GM18520 (cell line): ENCODE data around the gene WDR27.
"Not testable (repeated sequence)": the region's sequence is repeated elsewhere in the genome, so short reads cannot be mapped to it uniquely, and the experiment has no call there.

Source experiments
- ATAC-seq: cut with Tn5 transposase; IDR thresholded peaks from one replicate; pipeline ENCODE4 v1.9.1; 2021; ENCODE audit not compliant: unreplicated experiment

Gene WDR27

DNA sequence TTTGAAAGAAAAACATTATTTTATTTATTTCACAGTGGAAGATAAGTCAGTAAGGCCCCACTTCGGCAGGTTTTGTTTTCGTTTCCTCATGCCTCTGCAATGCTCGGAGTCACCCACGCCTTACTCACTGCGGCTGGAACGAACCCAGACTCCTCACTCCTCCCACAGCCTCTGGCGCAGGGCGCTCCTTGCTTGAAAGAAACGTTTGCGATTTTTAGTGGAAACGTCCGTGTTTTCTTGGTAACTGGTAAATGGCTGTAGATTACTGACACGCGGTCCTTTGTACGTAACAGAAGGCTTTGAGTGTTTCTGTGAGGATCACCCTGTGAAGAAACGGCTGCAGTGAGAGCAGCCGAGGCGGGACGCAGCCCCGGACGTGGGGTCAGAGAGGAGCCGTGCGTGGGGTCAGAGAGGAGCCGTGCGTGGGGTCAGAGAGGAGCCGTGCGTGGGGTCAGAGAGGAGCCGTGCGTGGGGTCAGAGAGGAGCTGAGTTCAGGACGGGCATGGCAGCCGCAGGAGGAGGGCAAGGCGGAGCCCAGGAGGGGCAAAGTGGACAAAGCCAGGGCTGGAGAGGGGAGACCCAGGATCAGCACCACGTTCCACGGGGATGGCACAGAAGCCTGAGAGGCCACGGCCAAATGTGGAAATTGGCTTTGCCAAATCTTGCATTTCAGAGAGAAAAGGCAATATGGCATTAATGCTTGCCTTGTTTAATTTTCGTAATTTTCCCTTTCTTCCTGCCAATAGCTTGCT lies 249.5 kb downstream of the WDR27 start:
- no peak for ATAC-seq

- ATAC-seq: no peak
These were observed 250.6 kb downstream of the WDR27 start for GRCh38 chr6:169451065-169451838.

DNA sequence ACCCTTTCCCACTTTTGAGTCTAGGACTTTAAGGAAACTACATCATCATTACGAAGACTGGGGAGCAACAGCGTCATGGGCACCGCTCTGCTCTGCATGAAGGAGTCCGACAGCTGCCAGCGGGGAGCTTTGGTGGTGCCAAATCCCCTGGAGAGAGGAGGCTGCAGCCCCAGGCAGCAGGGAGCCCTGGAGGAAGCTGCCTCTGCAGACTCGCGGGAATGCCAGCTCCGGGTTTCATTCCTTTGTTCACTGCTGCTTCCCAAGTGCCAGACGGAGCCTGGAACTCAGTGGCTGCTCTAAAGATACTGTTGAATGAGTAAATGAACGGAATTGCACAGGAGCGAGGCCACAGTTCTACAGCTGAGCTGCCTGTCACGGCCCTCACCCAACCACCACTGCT lies 251.7 kb downstream of the WDR27 start:
- no peak for ATAC-seq

DNA sequence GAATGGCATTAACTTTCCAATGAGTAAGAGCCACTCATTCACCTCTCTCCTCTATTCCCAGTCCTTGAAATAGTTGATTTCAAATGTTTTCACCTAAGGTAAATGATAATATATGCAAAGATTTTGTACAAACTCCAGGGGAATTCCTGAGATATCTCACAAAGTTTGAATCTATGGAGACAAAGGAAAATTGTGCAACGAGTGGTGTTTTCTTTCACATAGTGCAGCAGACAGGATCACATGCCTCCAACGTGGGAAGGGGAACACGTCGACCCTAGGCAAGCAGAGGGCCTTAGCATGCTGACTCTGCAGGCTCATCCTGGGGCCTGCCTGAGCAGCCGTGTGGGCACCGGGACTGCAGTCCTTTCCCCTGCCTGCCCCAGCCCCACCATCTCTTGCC lies 252.6 kb downstream of the WDR27 start:
- ATAC-seq: no peak

DNA sequence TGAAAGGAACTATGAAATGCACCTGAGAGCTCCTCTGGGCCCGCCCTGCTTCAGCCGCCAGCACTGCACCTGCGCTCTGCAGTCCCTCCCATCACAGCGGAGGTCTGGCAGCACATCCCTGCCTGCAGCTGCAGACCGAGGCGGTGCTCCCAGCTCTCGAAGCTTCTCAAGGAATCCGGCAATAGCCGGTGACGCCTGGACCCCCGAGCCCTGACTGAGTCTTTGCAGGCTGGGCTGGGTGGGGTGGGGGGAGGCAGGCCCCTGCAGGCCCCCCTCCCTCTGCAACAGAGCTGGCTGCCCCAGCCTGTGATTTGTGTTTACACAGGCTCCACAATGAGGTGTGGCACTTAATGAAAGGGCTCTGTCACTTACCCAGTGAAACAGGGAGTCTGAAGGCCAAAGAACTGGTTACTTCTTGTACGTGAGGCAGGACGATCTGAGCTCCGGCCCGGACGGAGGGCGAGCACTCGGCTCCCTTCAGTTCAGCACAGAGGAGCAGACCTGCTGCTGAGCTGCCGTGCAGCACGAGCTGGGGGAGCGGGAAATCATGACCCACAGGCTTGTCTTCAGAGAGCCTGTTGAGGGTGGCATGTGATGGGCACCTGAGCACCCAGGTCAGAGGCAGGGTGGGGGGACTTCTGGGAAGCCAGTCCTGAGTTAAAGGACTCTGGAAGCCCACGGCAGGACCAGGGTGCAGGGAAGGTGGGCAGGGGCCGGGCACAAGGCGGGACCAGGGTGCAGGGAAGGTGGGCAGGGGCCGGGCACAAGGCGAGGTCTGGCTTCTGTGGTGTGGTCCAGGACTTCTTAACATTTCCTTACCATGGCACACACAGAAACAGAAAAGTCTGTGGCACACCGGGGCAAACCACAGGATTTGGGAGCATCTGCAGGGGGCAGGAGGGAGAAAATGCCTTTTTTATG lies 255.9 kb downstream of the WDR27 start:
- ATAC-seq: no peak

DNA sequence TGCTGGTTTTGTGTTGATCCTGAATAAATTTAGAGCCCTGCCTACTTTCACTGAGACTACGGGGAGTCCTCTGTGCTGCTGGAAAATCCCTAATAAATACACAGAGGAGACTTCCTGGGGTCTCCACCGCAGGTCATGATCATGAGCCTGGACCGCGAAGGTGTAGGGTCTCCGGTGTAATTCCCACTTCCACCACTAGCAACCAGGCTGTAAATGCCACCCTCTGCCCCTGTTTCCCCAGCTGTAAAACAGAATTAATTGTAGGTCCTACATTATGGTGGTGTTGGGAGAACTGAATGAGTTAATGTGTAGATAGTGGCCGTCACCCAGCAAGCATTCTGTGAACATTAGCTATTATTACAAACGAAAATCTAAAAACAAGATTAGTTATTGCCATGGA lies 256.6 kb downstream of the WDR27 start:
- no peak for ATAC-seq

DNA sequence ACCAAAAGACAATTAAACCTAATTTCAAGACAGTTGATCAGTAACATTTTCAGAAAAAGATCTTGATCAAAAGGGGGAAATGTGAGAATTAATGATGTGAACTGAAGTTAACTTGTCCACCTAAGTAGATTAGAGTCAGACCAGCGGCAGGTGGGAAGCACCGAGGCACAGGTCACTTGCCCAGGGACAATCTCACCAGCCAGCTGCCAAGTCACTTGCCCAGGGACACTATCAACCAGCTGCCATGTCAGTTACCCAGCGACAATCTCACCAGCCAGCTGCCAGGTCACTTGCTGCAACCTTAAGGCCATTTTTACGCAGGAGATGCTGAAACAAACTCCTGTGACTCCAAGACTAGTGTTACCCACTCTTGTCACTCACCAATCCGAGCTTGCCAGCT lies 260.5 kb downstream of the WDR27 start:
- no peak for ATAC-seq

DNA sequence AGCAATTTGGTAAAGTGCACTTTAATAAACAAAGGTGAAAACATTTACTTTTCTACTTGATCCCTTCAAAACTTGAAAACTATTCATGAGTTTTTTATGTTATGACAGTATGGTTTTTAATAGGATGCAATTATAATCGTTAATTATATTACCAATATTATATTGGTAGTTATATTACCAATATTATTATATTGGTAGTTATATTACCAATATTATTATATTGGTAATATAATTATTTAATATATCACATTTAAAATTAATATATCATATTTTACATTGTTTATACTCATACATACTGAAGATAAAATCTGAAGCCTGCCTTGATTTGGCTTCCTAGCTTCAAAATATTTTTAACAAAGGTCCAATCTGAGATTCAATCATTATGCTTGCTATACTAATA lies 262.1 kb downstream of the WDR27 start:
- no peak for ATAC-seq

DNA sequence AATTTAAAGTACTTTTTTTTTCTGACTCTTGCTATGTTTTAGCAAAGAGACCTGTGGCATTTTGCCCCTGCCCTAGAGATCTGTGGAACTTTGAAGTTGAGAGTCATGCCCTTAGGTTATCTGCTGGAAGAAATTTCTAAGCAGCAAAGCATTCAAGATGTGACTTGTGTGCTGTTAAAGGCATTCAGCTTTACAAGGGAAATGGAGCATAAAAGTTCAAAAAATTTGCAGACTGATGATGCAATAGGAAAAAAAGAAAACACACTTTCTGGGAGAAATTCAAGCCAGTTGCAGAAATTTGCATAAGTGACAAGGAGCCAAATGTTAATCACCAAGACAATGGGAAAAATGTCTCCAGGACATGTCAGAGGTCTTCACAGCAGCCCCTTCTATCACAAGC lies 267.3 kb downstream of the WDR27 start:
- not testable (repeated sequence) for ATAC-seq

GRCh38 chr6:169429001-169429400 lies 272.8 kb downstream of the WDR27 start:
- ATAC-seq: no peak

DNA sequence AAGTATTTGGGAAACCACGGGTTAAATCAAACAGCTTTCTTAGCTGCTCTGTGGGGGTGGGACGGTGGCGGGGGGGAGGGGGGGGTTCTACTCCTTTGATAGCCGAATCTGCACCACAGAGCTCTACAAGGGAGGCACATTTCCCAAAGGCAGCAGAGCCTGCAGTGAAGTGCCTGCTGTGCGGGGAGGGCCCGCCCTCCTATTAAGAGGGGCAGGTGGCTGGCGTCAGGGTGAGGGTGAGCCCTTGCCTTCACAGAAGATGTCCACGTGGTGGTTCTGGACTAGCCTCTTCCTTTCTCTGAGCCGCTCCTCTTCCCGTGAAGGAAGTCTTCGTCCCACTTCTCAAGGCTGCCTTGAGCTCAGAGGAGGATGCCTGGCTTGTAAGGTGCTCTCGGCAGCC lies 273.3 kb downstream of the WDR27 start:
- no peak for ATAC-seq

DNA sequence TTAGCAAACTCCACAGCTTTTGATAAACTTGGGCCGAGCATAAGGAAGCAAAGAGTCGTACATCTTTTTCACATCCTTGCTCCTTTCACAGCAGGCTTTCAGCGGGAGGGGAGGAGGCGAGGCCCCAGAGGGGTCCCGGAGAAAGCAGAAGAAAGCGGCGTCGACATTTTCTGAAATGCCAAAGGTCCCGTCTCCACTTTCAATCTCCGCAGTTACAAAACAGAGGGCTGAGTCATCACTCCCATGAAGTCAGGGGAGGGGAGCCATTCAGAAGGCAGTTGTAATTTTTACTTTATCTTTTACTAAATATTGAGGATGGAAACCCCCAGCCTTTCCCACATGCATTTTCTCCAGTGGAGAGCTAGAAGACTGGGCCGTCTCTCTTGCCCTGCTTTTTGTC lies 274.0 kb downstream of the WDR27 start:
- no peak for ATAC-seq

DNA sequence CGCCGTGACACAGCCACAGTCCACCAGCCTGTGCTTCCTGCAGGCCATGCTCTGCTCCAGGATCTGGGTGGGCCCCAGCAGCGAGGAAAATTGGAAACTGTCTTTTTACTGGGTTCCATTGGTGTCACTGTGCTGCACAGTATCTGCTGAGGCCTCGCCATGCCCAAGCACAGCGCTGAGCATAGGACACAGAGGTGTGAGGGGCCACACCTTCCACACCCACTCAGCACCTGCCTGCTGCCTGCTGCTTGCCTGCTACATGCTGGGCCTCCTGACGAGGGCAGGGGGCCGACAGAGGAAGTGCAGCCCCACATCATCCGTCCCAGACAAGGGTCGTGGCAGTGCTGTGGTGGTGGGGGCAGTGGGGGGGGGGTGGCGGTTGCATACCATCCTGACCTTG lies 275.2 kb downstream of the WDR27 start:
- ATAC-seq: no peak

GRCh38 chr6:169425628-169426370 lies 276.0 kb downstream of the WDR27 start:
- ATAC-seq: no peak

DNA sequence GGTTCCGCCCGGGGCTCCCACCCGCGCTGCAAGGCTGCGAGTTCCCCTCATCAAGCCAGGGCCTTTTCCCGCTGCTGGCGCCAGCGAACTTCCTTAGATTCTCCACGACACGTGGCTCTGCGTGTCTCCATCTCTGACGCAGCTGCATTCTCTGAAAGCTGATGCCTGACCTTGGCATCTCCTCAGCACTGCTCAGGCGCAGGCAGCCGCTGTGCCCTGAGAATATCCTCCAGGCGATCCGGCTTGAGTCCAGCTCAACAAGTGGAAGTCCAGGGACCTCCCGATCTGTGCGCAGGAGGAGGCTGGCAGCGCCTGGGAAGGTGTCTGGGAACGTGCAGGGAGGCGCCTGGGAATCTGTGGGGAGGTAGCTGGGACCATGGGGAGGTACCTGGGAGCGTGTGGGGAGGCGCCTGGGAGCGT lies 277.0 kb downstream of the WDR27 start:
- no peak for ATAC-seq

- ATAC-seq: no peak
These were observed 277.6 kb downstream of the WDR27 start for GRCh38 chr6:169424149-169424804.

GRCh38 chr6:169421586-169422264 lies 280.1 kb downstream of the WDR27 start:
- no peak for ATAC-seq

DNA sequence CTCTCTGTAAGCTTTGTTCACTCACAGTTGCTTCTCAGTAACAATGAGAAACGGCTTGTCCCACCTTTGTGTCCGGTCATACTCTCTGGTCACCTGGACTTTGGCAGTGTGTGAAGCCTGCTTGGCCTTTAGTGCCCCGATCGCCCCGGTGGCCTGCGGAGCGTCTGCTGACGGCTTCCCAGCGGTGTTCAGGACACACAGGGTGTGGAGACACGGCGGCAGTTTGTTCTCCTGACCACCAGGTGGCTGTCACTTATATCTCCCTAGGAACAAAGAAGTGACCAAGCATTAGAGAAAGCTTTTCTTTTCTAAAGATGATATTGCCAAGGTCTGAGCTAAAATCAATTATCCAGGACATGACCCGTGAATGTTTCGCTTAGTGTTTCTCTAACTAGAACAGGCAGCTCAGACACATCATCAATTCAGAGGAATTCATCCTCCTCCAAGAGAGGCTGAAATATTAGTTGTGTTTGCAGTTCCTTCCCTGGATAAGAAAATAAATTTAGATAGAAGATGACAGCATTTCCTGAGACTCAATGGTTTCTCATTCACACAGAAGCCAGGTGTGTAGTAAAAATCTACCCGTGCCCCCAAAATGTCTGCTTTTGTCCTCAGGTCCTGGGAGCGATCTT lies 280.8 kb downstream of the WDR27 start:
- no peak for ATAC-seq

GRCh38 chr6:169417101-169417500 lies 284.7 kb downstream of the WDR27 start:
- no peak for ATAC-seq
